GM12878 (cell line): Measurements from ENCODE around the gene LZIC. TPM values are rescaled to one million over a fixed set of nuclear protein-coding genes. Genes with fewer than 3 reads are reported as not detected.

Experiments used
- ATAC-seq: fragments of 200-7000 bp; cut with Tn5 transposase; 3 replicates; pipeline ENCODE4 v1.9.1; 2020; ENCODE audit warnings: mild to moderate bottlenecking, moderate library complexity
- BruUV-seq: library from RNA; stranded (reverse); fragments of 400-500 nt; replicated peaks from 2 replicates; lab custom pipeline; 2021; lab: Mats Ljungman, UMichigan
- CTCF ChIA-PET: fragments of 300-600 bp; sonication (Branson Sonifier 250); formaldehyde crosslinking; extraction: SDS; loops from one replicate; lab custom pipeline; 2021; ENCODE audit warnings: inconsistent platforms; lab: Yijun Ruan, JAX
- POLR2A ChIA-PET: fragments of 350-600 bp; formaldehyde crosslinking; extraction: SDS; loops from one replicate; lab custom pipeline; 2021; ENCODE audit warnings: inconsistent platforms; lab: Charles Lee
- RAD21 ChIA-PET: fragments of 300-600 bp; sonication (Branson Sonifier 250); formaldehyde crosslinking; loops from one replicate; lab custom pipeline; 2023; ENCODE audit warnings: antibody characterized with exemption; ENCODE audit not compliant: unreplicated experiment; lab: Charles Lee
- SMC1A ChIA-PET: fragments of 300-600 bp; sonication (Branson Sonifier 250); formaldehyde crosslinking; loops from one replicate; lab custom pipeline; 2023; ENCODE audit not compliant: unreplicated experiment, uncharacterized antibody; lab: Charles Lee
- DNase-seq: peaks from one replicate; pipeline ENCODE4 v3.0.0-alpha.2; 2011; ENCODE audit warnings: low read depth, low spot score
- FAIRE-seq: peaks from 3 replicates; lab custom pipeline; 2011; peaks lifted over from hg19 to GRCh38; lab: Jason Lieb, UNC
- H2AFZ ChIP-seq: 2 replicates; pipeline ENCODE4 v1.6.0; 2011; ENCODE audit warnings: low read depth, low read length, control low read depth; ENCODE audit not compliant: control insufficient read depth
- H3K27ac ChIP-seq: 2 replicates; pipeline ENCODE4 v1.5.1; 2011; ENCODE audit warnings: control low read depth; ENCODE audit not compliant: control insufficient read depth, insufficient read depth
- H3K27me3 ChIP-seq, 2 experiments: replicated peaks in 1 of 2; 2 replicates each; pipeline versions ENCODE4 v1.6.0 to v1.6.1; 2011; ENCODE audit warnings: low read length in 1 of 2; ENCODE audit not compliant: control insufficient read depth in 2 of 2, insufficient read depth in 2 of 2
- H3K36me3 ChIP-seq, 2 experiments: 2 replicates each; pipeline ENCODE4 v1.5.1; 2011; ENCODE audit warnings: low read length in 1 of 2; ENCODE audit not compliant: control insufficient read depth in 2 of 2, insufficient read depth in 2 of 2
- H3K4me1 ChIP-seq: 2 replicates; pipeline ENCODE4 v1.6.1; 2011; ENCODE audit warnings: mild to moderate bottlenecking, low read length, moderate library complexity, mixed read lengths; ENCODE audit not compliant: control insufficient read depth, insufficient read depth
- H3K4me2 ChIP-seq: 2 replicates; pipeline ENCODE4 v1.6.0; 2011; ENCODE audit warnings: control low read depth; ENCODE audit not compliant: control insufficient read depth, insufficient read depth
- H3K4me3 ChIP-seq: fragments of 200-600 bp; sonication (generic); 2 replicates; pipeline ENCODE4 v1.5.1; 2016
- H3K79me2 ChIP-seq: 2 replicates; pipeline ENCODE4 v1.6.0; 2011; ENCODE audit warnings: low read length; ENCODE audit not compliant: control insufficient read depth, insufficient read depth
- H3K9ac ChIP-seq: 2 replicates; pipeline ENCODE4 v1.8.0; 2011; ENCODE audit warnings: low read length, control low read depth, mixed read lengths; ENCODE audit not compliant: control insufficient read depth, insufficient read depth
- H3K9me3 ChIP-seq: replicated peaks from 3 replicates; pipeline ENCODE4 v1.5.1; 2011; ENCODE audit warnings: mild to moderate bottlenecking, low read length; ENCODE audit not compliant: control insufficient read depth, insufficient read depth
- H4K20me1 ChIP-seq: 2 replicates; pipeline ENCODE4 v1.6.0; 2011; ENCODE audit not compliant: control insufficient read depth, insufficient read depth
- BACH1 ChIP-seq: fragments of 450-650 bp; IDR thresholded peaks from 2 replicates; pipeline ENCODE4 v1.6.1; 2017; ENCODE audit warnings: mild to moderate bottlenecking, borderline replicate concordance
- E4F1 ChIP-seq: fragments of 450-650 bp; IDR thresholded peaks from 2 replicates; pipeline ENCODE4 v1.6.1; 2018; ENCODE audit warnings: borderline replicate concordance, mild to moderate bottlenecking; ENCODE audit not compliant: partially characterized antibody
- EGR1 ChIP-seq, 2 experiments: IDR thresholded peaks; 1 replicate in 1 of 2; 2 replicates in 1 of 2; pipeline ENCODE4 v1.6.1; 2011 to 2012; ENCODE audit warnings: low read depth in 2 of 2, low read length in 2 of 2, borderline replicate concordance in 1 of 2, mild to moderate bottlenecking in 1 of 2, moderate library complexity in 1 of 2
- ESRRA ChIP-seq: IDR thresholded peaks from 2 replicates; pipeline ENCODE4 v1.6.1; 2012; ENCODE audit warnings: mild to moderate bottlenecking, low read length, improper control_type of control experiment
- KDM1A ChIP-seq: fragments of 200-600 bp; sonication (generic); IDR thresholded peaks from 2 replicates; pipeline ENCODE4 v1.6.1; 2016; ENCODE audit warnings: borderline replicate concordance
- LARP7 ChIP-seq: fragments of 450-650 bp; IDR thresholded peaks from 2 replicates; pipeline ENCODE4 v1.6.1; 2017; ENCODE audit warnings: mild to moderate bottlenecking
- NKRF ChIP-seq: fragments of 450-650 bp; conservative IDR thresholded peaks from 2 replicates; pipeline ENCODE4 v1.6.1; 2017; ENCODE audit warnings: mild to moderate bottlenecking, moderate library complexity
- NR2F1 ChIP-seq: fragments of 450-650 bp; conservative IDR thresholded peaks from 2 replicates; pipeline ENCODE4 v1.6.1; 2017; ENCODE audit warnings: mild to moderate bottlenecking
- PAX8 ChIP-seq: fragments of 450-650 bp; IDR thresholded peaks from 2 replicates; pipeline ENCODE4 v1.6.1; 2017; ENCODE audit warnings: mild to moderate bottlenecking, moderate library complexity
- PML ChIP-seq: IDR thresholded peaks from 2 replicates; pipeline ENCODE4 v1.6.1; 2012; ENCODE audit warnings: low read length, inconsistent platforms
- PRDM15 ChIP-seq: fragments of 450-650 bp; formaldehyde crosslinking; IDR thresholded peaks from 2 replicates; pipeline ENCODE4 v1.4.0; 2020; ENCODE audit warnings: mild to moderate bottlenecking, moderate library complexity
- SREBF2 ChIP-seq: IDR thresholded peaks from 2 replicates; pipeline ENCODE4 v1.6.1; 2012; ENCODE audit warnings: mild to moderate bottlenecking, low read length
- SUPT20H ChIP-seq: IDR thresholded peaks from 2 replicates; pipeline ENCODE4 v1.6.1; 2011; ENCODE audit warnings: low read depth, mild to moderate bottlenecking, low read length, moderate library complexity, borderline replicate concordance; ENCODE audit not compliant: control insufficient read depth
- YY1 ChIP-seq: IDR thresholded peaks from 2 replicates; pipeline ENCODE4 v1.6.1; 2011; ENCODE audit warnings: low read depth, mild to moderate bottlenecking, low read length
- ZNF207 ChIP-seq: fragments of 450-650 bp; IDR thresholded peaks from 2 replicates; pipeline ENCODE4 v1.6.1; 2014; ENCODE audit warnings: antibody characterized with exemption, mild to moderate bottlenecking, borderline replicate concordance
- WGBS: methylation state at CpG from one replicate; pipeline ENCODE4 v1.1.6; 2016; ENCODE audit warnings: low lambda C conversion rate; ENCODE audit not compliant: insufficient replicate concordance, insufficient coverage; ENCODE audit errors: missing lambda C conversion rate; 5-methylcytosine and 5-hydroxymethylcytosine counted together
- in situ Hi-C: fragments of 300-500 bp; cut with MboI; formaldehyde crosslinking; loops from 9 replicates; pipeline ENCODE4 v1.14.3; 2018; ENCODE audit warnings: mixed read lengths
- intact Hi-C: fragments of 100-400 bp; cut with micrococcal nuclease; formaldehyde crosslinking; loops from one replicate; pipeline ENCODE4 v1.14.2; 2022; ENCODE audit not compliant: unreplicated experiment
- polyA plus RNA-seq, 11 experiments: library from polyadenylated mRNA; depleted of rRNA in 4 of 11; unstranded in 6 of 11; stranded (reverse) in 5 of 11; fragments of >200 nt; fragmentation: Nextera tagmentation in 4 of 11; fragmentation: Illumina TruSeq in 1 of 11; extraction: Ambion mirVana in 4 of 11; extraction: Trizol in 1 of 11; gene quantifications; 1 replicate in 1 of 11; 2 replicates in 10 of 11; pipeline versions ENCODE4 v1.2.1 to v1.2.3, GENCODE V29; 2011 to 2016; ENCODE audit warnings: inconsistent platforms in 2 of 11, missing spikeins in 2 of 11, low read depth in 1 of 11
- total RNA-seq, 4 experiments: library from RNA; depleted of rRNA in 3 of 4; stranded (reverse); fragments of >200 nt in 3 of 4; fragmentation: Illumina TruSeq in 1 of 4; extraction: Trizol in 1 of 4; gene quantifications; 2 replicates each; pipeline versions ENCODE4 v1.2.1 to v1.2.3, GENCODE V29; 2013 to 2021

The LZIC gene
- total and polyA plus RNA-seq, 10 of the 15 experiments (the other 5 are each of a cell fraction or from before 2014, with no cell fraction given), result 7.3 to 30.3 (median 17.1) TPM

GRCh38 chr1:9992910-9993309, 49.7 kb upstream of the LZIC start:
- intact Hi-C loops (no loop called here), in situ Hi-C loops (no loop called here)
- Histone ChIP-seq H3K27ac (no peak overlapping the region), H4K20me1 (no peaks in the 10 kb centered on the region), H3K36me3 (no peaks in the 10 kb centered on the region), H3K27me3 (no peaks in the 10 kb centered on the region; a peak in 2 of 4 replicates), H3K79me2 (no peaks in the 10 kb centered on the region), H3K9me3 (no peaks in the 10 kb centered on the region; the same call in 1 of the 3 replicates), H2AFZ (no peak overlapping the region), H3K4me2 (no peak overlapping the region), H3K4me1 (no peaks in the 10 kb centered on the region), H3K9ac (no peak overlapping the region), H3K4me3 (no peak overlapping the region)
- ChIA-PET CTCF (no interaction called here), POLR2A (no interaction called here), RAD21 (no interaction called here), SMC1A (interaction anchor here (1.0 to 1.3 kb wide), 2 partner anchors 11 to 46 kb away, joined by 3 to 4 read pairs; no protein-coding TSS in a partner anchor)
- DNase-seq (no peak), ATAC-seq (no peak), FAIRE-seq (no peak)
- WGBS, result 62% methylated on average over 5 of the region's 5 CpGs
- TF ChIP-seq PAX8 (no peak), PML (no peak), ZNF207 (no peak), SREBF2 (no peak), SUPT20H (no peak), YY1 (no peak), ESRRA (no peak), E4F1 (no peak), BACH1 (no peak), LARP7 (no peak), PRDM15 (CRISPR knock-in tag) (no peak), NKRF (no peak), KDM1A (no peak), EGR1 (IDR thresholded peaks at IDR 0.05; ENCODE audit: borderline replicate concordance in 1 of 2, low read depth in 2 of 2, low read length in 2 of 2) (no peak), NR2F1 (no peak)
- BruUV-seq, result no TSS peak
